Muscle of leg (tissue), 11 donors: ENCODE measurements around the gene MMP3. TPM values are rescaled to one million over a fixed set of nuclear protein-coding genes. Genes with fewer than 3 reads are reported as not detected.

ENCODE experiments used
- DNase-seq: peaks from one replicate; pipeline ENCODE4 v3.0.0; 2013
- H3K27ac ChIP-seq: one replicate; pipeline ENCODE4 v1.5.1; 2013; ENCODE audit warnings: mild to moderate bottlenecking, low read length, control low read depth
- H3K27me3 ChIP-seq: one replicate; pipeline ENCODE4 v1.6.1; 2013; ENCODE audit warnings: low read length; ENCODE audit not compliant: control insufficient read depth, insufficient read depth
- H3K36me3 ChIP-seq: one replicate; pipeline ENCODE4 v1.6.1; 2013; ENCODE audit warnings: low read length; ENCODE audit not compliant: control insufficient read depth, insufficient read depth
- H3K4me1 ChIP-seq: one replicate; pipeline ENCODE4 v1.6.1; 2013; ENCODE audit warnings: low read length; ENCODE audit not compliant: control insufficient read depth, insufficient read depth
- H3K4me3 ChIP-seq: one replicate; pipeline ENCODE4 v1.5.1; 2013; ENCODE audit warnings: low read length, control low read depth
- H3K9me3 ChIP-seq: replicated peaks from 2 replicates; pipeline ENCODE4 v1.6.1; 2013; ENCODE audit warnings: low read depth, low read length; ENCODE audit not compliant: control insufficient read depth
- WGBS: methylation state at CpG from one replicate; pipeline ENCODE4 v1.1.5; 2013; ENCODE audit warnings: missing lambda C conversion rate; ENCODE audit not compliant: insufficient coverage; 5-methylcytosine and 5-hydroxymethylcytosine counted together
- polyA plus RNA-seq, 8 donors: library from polyadenylated mRNA; unstranded; fragments of 120-200 nt; gene quantifications; one replicate each; pipeline versions ENCODE4 v1.2.1 to v1.2.3, GENCODE V29; 2013; ENCODE audit warnings: inconsistent platforms in 1 of 8, low replicate concordance in 1 of 8; ENCODE audit not compliant: insufficient read length in 8 of 8, insufficient read depth in 1 of 8
- total RNA-seq: library from RNA; stranded (reverse); fragments of 120-200 nt; gene quantifications from one replicate; pipeline ENCODE4 v1.2.4, GENCODE V29; 2013

Gene MMP3
- total and polyA plus RNA-seq, 9 donors = 0.05 to 0.41 (median 0.22) TPM; not detected in 4

- Histone ChIP-seq H3K9me3 (no peaks in the 10 kb centered on the region), H3K27me3 (no peaks in the 10 kb centered on the region), H3K4me1 (no peaks in the 10 kb centered on the region), H3K27ac (no peak overlapping the region), H3K4me3 (no peak overlapping the region), H3K36me3 (no peaks in the 10 kb centered on the region)
- no peak for DNase-seq
- no CpG with 5 or more reads among the region's 1 CpG for WGBS
These were observed 29.9 kb downstream of the MMP3 start for GRCh38 chr11:102813484-102813883.

- Histone ChIP-seq H3K27me3 (peaks cover 3% of the 10 kb centered on the region), H3K4me3 (no peak overlapping the region), H3K27ac (no peak overlapping the region), H3K36me3 (no peaks in the 10 kb centered on the region), H3K4me1 (no peaks in the 10 kb centered on the region), H3K9me3 (no peaks in the 10 kb centered on the region)
- WGBS = no CpG with 5 or more reads among the region's 3 CpGs
- no peak for DNase-seq
These were observed 31.2 kb downstream of the MMP3 start for GRCh38 chr11:102812188-102812587.

DNA sequence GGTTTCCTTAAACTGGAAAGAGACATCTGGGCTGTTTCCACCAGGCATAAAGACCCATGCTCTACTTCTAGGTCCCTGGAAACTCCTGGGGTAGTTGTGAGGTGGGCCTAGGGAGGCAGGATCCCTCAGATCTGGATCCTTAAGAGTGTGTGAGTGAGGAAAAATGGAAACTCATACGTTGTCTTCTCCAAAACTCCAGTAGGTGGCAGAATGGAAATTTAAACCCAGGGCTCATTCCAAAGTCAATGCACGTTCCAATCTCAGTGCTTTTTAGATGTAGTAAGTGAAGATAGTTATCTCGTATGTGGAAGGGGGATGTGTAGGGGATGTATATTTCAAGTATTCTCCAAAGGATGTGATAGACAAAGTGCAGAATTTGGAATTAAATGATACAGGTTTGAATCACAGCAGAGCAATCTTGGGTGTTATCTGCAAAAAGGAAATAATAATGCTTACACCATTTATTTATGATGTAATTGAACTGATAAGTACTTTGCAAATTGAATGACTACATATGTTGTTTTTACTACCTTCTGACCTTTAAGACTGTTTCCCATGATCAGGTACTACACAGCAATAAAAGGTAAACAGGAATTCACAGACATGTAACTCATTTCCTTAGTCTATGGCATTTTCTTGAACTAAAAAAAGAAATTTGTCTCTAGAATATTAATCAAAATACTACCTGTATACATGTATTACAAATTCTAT lies 32.3 kb downstream of the MMP3 start:
- Histone ChIP-seq H3K27ac (no peak overlapping the region), H3K36me3 (no peaks in the 10 kb centered on the region), H3K4me1 (no peaks in the 10 kb centered on the region), H3K27me3 (peaks cover 3% of the 10 kb centered on the region), H3K4me3 (no peak overlapping the region), H3K9me3 (no peaks in the 10 kb centered on the region)
- WGBS = no CpG with 5 or more reads among the region's 3 CpGs
- no peak for DNase-seq

DNA sequence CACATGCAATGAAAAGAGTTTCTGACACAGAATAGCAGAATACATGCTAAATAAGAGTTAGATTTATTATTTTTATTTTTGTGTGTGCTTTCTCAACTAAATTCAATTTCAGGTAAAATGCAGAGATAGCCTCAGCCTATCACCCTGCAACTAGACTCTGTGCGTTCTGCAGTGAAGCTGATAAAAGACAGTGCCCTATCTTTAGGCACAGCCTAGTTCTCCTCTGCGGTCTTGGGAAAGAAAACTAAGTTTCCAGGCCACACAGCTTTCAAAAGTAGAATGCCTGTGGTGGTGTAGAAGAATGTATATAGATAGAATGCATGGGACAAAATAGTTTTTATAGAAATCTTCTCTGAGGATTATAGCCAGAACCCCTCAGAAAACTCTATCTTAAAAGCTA lies 33.4 kb downstream of the MMP3 start:
- 88% methylated on average over 1 of the region's 2 CpGs for WGBS
- no peak for DNase-seq
- H3K27me3 ChIP-seq = peaks cover 3% of the 10 kb centered on the region

GRCh38 chr11:102807921-102808320 lies 35.5 kb downstream of the MMP3 start:
- Histone ChIP-seq H3K4me3 (no peak overlapping the region), H3K27ac (no peak overlapping the region), H3K27me3 (peaks cover 3% of the 10 kb centered on the region), H3K9me3 (no peaks in the 10 kb centered on the region), H3K36me3 (no peaks in the 10 kb centered on the region), H3K4me1 (no peaks in the 10 kb centered on the region)
- DNase-seq = no peak
- 37% methylated on average over 12 of the region's 19 CpGs for WGBS

More for the DNA sequence above, 33.4 kb downstream of the MMP3 start:
- H3K4me3 ChIP-seq = no peak overlapping the region
- no peaks in the 10 kb centered on the region for H3K36me3 ChIP-seq
- no peaks in the 10 kb centered on the region for H3K4me1 ChIP-seq
- H3K27ac ChIP-seq = no peak overlapping the region
- H3K9me3 ChIP-seq = no peaks in the 10 kb centered on the region

- H3K27ac ChIP-seq = no peak overlapping the region
- no peak for DNase-seq
- no peak overlapping the region for H3K4me3 ChIP-seq
- no CpG with 5 or more reads among the region's 3 CpGs for WGBS
- H3K36me3 ChIP-seq = no peaks in the 10 kb centered on the region
- H3K27me3 ChIP-seq = peaks cover 3% of the 10 kb centered on the region
- H3K9me3 ChIP-seq = no peaks in the 10 kb centered on the region
- no peaks in the 10 kb centered on the region for H3K4me1 ChIP-seq
These were observed 37.1 kb downstream of the MMP3 start for GRCh38 chr11:102806296-102806695.

DNA sequence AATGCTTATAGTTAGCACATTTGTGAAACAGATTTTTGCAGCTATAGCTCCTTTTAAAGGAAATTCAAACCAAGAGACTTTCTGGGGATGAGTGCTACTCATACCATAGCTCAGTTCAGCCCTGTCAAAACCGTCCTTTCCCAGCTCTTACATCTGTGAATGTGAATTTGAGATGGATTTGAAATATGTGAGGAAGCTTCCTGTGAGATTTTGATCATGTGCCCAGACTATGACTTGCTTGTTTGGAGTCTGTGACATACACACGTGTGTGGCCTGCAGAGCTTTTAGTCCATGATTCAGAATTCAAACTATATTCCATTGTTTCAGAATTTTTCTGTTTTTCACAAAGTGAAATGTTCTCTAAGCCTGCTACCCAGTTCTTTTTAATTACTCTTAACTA lies 41.1 kb downstream of the MMP3 start:
- H3K9me3 ChIP-seq = no peaks in the 10 kb centered on the region

GRCh38 chr11:102800767-102801166 lies 42.6 kb downstream of the MMP3 start:
- Histone ChIP-seq H3K27ac (peak overlapping the region; percentile 80), H3K4me1 (no peaks in the 10 kb centered on the region), H3K36me3 (no peaks in the 10 kb centered on the region), H3K9me3 (no peaks in the 10 kb centered on the region), H3K27me3 (no peaks in the 10 kb centered on the region), H3K4me3 (no peak overlapping the region)
- peak; percentile 86 for DNase-seq
- whole genome bisulfite sequencing = no CpG with 5 or more reads among the region's 4 CpGs

More for the DNA sequence above, 41.1 kb downstream of the MMP3 start:
- Histone ChIP-seq H3K27me3 (no peaks in the 10 kb centered on the region), H3K27ac (no peak overlapping the region), H3K4me1 (no peaks in the 10 kb centered on the region), H3K4me3 (no peak overlapping the region), H3K36me3 (no peaks in the 10 kb centered on the region)
- DNase-seq = peak; percentile 90
- no CpG with 5 or more reads among the region's 2 CpGs for WGBS

- Histone ChIP-seq H3K4me1 (no peaks in the 10 kb centered on the region), H3K4me3 (no peak overlapping the region), H3K27ac (peak overlapping the region; percentile 80), H3K36me3 (no peaks in the 10 kb centered on the region), H3K27me3 (no peaks in the 10 kb centered on the region), H3K9me3 (no peaks in the 10 kb centered on the region)
- WGBS = 55% methylated on average over 4 of the region's 6 CpGs
- peak; percentile 80 for DNase-seq
These were observed 43.6 kb downstream of the MMP3 start for GRCh38 chr11:102799681-102800340.

DNA sequence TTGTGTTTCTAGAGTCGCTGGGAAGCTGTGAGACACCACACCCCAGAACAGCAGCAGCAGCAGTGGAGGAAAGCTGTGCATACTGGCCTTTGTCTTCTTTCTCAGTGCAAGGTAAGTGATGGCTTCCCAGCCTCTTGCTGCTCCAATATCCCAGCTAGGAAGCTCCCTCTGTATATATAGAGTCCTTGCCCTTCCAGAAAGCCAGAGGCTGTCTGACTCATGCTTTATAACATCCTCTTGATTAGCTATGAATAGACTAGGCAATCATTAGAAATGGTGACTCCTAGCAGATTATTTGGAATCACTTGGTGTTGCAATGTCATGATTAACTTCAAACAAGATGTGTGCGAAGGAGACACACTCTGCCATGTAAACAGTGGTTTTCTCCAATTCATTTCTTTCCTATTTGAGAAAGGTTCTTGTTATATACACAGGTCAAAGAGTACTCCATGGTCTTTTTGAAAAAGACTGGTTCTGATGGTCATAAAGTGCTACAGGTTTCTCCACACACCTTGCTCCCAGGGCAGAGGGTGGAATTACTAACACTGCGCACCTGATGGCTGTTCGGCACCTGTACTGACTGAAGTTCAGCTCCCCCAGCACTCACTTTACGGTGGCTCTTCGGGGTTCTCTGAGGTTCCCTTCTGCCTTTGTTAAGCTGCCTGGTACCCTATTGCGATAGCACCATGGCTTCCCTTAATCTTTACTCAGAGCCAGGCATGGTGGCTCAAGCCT lies 45.2 kb downstream of the MMP3 start, which contains the start of gene MMP1:
MMP1 (minus strand) TSS at position 149 of the 735 bp plus-strand sequence; CDS start at position 81, 68 bp downstream.
- no peaks in the 10 kb centered on the region for H3K4me1 ChIP-seq
- no peaks in the 10 kb centered on the region for H3K36me3 ChIP-seq
- DNase-seq = no peak
- no peak within 1 kb of the TSS for H3K4me3 ChIP-seq
- H3K27me3 ChIP-seq = no peaks in the 10 kb centered on the region
- no peak within 1 kb of the TSS for H3K27ac ChIP-seq
- H3K9me3 ChIP-seq = no peaks in the 10 kb centered on the region
- 93% methylated on average over 5 of the region's 7 CpGs for WGBS
